ENCODE results near the gene HUS1B.

Gene HUS1B

DNA sequence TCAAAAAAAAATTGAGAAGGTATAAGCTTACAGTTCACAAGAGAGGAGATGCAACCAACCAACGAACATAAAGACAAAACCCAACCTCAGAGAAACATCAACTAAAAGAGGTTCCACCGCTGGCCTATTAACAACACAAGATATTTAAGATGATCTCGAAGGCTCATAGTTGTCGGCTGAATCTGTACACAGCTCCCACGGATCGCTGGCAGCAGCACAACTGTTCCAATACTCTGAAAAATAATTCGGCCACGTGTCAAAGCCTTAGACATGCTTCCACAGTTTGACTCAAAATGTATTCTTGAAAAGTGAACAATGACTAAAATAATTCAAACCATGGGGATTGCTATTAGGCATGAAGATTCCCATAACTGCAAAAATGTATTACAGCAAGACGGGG is 22.4 kb upstream of the HUS1B start:
- TF ChIP-seq, protein P1, sequence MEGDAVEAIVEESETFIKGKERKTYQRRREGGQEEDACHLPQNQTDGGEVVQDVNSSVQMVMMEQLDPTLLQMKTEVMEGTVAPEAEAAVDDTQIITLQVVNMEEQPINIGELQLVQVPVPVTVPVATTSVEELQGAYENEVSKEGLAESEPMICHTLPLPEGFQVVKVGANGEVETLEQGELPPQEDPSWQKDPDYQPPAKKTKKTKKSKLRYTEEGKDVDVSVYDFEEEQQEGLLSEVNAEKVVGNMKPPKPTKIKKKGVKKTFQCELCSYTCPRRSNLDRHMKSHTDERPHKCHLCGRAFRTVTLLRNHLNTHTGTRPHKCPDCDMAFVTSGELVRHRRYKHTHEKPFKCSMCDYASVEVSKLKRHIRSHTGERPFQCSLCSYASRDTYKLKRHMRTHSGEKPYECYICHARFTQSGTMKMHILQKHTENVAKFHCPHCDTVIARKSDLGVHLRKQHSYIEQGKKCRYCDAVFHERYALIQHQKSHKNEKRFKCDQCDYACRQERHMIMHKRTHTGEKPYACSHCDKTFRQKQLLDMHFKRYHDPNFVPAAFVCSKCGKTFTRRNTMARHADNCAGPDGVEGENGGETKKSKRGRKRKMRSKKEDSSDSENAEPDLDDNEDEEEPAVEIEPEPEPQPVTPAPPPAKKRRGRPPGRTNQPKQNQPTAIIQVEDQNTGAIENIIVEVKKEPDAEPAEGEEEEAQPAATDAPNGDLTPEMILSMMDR (IDR thresholded peaks at IDR 0.05; ENCODE audit: insufficient read depth, low read depth, low read length, missing control alignments), result no peak
- no peak overlapping the region for H3K4me3 ChIP-seq (ENCODE audit: low read depth, low read length)
- DNase-seq (ENCODE audit: low read depth), result no peak

GRCh38 chr6:678520-678919 is 21.6 kb upstream of the HUS1B start:
- DNase-seq (ENCODE audit: low read depth), result no peak

DNA sequence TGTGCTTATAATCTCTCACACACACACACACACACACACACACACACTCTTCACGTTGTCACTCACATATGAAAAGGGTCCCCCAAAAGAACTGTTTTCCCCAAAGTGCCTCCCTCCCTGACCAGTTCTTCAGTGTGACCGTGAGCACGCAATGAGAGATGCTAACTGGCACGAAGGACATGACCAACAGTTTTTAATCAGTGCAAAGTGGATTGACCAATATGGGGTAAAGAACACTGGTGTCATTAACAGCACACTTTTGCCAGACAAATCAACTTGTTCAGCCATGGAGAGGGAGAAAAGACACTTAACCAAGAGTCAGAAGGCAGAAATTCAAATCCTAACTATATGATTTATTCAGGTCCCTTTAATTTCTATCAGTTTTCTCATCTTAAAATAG is 21.0 kb upstream of the HUS1B start:
- TF ChIP-seq, protein P1 (IDR thresholded peaks at IDR 0.05; ENCODE audit: insufficient read depth, low read depth, low read length, missing control alignments), result no peak
- DNase-seq (ENCODE audit: low read depth), result no peak
- H3K4me3 ChIP-seq (ENCODE audit: low read depth, low read length), result no peak overlapping the region

More at GRCh38 chr6:678520-678919, 21.6 kb upstream of the HUS1B start:
- no peak overlapping the region for H3K4me3 ChIP-seq (ENCODE audit: low read depth, low read length)
- TF ChIP-seq, protein P1 (IDR thresholded peaks at IDR 0.05; ENCODE audit: insufficient read depth, low read depth, low read length, missing control alignments), result no peak

- TF ChIP-seq, protein P1 (IDR thresholded peaks at IDR 0.05; ENCODE audit: insufficient read depth, low read depth, low read length, missing control alignments), result no peak
- no peak overlapping the region for H3K4me3 ChIP-seq (ENCODE audit: low read depth, low read length)
- DNase-seq (ENCODE audit: low read depth), result no peak
Observed at GRCh38 chr6:674956-675355, 18.1 kb upstream of the HUS1B start.

- DNase-seq (ENCODE audit: low read depth), result no peak
- no peak overlapping the region for H3K4me3 ChIP-seq (ENCODE audit: low read depth, low read length)
- TF ChIP-seq, protein P1 (IDR thresholded peaks at IDR 0.05; ENCODE audit: insufficient read depth, low read depth, low read length, missing control alignments), result no peak
Observed at GRCh38 chr6:674406-674805, 17.5 kb upstream of the HUS1B start.

DNA sequence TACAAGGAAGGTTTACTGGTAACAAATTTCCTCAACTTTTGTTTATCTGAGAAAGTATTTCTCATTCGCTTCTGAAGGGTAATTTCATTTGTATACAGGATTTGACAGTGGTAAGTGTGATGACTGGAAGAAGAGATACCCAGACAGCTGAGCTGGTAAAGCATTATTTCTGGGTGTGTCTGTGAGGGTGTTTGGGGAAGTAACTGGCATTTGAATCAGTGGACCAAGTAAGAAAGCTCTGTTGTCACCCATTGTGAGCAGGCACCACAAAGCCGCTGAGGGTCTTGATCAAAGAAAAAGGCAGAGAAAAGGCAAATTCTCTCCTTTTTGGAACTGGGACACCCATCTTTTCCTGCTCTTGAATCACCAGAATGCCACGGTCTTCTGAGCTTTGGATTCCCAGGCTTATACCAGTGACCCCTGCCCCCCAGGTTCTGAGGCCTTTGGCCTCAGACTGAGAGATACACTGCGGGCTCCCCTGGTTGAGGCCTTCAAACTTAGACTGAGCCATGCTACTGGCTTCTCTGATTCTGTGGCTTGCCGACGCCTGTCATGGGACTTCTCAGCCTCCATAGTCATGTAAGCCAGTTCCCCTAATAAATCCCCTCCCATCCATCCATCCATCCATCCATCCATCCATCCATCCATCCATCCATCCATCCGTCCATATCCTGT is 10.5 kb upstream of the HUS1B start:
- no peak overlapping the region for H3K4me3 ChIP-seq (ENCODE audit: low read depth, low read length)
- TF ChIP-seq, protein P1 (IDR thresholded peaks at IDR 0.05; ENCODE audit: insufficient read depth, low read depth, low read length, missing control alignments), result no peak
- DNase-seq (ENCODE audit: low read depth), result no peak
